ENCODE data around the gene ZNF850.

Gene ZNF850

DNA sequence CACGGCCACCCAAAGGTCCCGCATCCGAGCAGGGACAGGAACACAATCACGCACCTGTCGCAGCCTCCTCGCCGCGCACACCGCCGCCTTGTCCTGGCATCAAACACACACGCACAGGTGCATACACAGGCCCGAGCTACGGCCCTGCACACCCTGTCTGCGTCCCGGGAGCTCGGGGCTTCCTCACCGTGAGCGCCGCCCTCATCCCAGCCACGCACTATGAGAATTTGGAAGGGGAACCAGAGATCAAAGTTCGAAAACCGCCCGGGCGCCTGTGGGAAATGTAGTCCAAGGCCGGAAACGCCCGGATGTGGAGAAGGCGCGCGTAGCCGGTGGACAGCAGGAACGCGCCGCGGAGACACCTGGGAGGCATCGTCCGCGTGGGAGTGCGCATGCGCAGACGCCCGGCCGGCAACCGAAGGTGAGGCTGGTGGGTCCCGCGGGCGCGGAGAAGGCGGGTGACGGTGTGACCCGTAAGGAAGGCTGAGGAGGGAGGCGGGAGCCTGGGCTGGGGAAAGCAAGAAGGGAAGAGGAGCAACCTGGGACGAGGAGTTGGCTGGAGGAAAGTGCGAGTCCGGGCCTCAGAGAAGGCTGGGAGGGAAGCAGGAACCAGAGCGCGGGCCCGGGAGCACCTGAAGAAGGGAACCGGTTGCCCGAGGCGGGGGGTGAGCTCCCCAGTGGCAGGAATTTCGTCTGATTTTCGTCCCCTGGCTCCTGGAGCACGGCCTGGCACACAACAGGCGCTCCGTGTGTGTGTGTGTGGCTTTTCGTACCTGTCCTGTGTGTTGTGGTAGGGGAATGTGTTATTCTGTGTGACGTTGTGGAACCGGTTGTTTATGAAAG is 85.2 kb downstream of the ZNF850 start, which contains the start of gene ZNF567:
Gene ZNF567 (plus strand): TSS at position 399 of the 843 bp plus-strand sequence. CDS start 7,256 bp downstream, outside the sequence.
- H3K27ac ChIP-seq = peak within 1 kb of the TSS; percentile 82
- TF ChIP-seq, protein P1, sequence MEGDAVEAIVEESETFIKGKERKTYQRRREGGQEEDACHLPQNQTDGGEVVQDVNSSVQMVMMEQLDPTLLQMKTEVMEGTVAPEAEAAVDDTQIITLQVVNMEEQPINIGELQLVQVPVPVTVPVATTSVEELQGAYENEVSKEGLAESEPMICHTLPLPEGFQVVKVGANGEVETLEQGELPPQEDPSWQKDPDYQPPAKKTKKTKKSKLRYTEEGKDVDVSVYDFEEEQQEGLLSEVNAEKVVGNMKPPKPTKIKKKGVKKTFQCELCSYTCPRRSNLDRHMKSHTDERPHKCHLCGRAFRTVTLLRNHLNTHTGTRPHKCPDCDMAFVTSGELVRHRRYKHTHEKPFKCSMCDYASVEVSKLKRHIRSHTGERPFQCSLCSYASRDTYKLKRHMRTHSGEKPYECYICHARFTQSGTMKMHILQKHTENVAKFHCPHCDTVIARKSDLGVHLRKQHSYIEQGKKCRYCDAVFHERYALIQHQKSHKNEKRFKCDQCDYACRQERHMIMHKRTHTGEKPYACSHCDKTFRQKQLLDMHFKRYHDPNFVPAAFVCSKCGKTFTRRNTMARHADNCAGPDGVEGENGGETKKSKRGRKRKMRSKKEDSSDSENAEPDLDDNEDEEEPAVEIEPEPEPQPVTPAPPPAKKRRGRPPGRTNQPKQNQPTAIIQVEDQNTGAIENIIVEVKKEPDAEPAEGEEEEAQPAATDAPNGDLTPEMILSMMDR (conservative IDR thresholded peaks at IDR 0.05) = no peak

DNA sequence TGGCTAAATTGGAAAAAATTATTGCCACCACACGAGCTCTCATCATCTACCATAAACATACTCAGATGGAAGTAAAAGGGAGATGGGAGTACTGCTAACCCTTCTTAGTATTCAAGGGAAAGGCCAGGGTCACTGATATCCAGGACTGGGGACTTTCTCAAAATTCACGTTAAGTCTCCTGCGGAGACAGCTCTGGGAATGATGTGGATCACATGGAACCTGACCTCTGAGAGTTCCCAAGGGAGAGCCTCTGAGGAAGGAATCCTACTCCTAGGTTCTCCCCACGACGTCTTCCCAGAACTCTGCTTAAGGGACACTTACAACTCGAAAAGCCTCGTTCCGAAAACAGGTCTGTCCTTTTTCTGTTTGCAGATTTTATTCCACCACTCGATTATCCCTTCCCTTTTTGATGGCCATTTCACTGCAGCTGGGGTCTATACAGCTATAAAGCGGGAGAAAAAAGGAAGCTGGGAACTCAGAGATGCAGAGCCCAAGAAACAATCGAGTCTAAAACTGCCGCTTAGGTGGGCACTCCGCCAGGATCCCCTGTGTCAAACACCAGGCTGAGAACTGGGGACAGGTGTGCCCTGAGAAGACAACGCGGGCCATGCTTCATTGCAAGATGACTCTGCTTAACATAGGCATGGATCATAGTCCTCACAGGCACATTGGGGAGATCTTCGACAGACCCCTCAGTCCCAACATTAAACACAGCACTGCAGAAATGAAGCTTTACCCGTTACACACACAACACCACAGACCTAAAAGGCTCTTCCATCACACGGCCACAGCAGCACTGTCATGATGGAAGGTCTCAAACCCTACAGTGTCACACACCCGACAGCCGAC is 86.0 kb downstream of the ZNF850 start:
- TF ChIP-seq, protein P1 (conservative IDR thresholded peaks at IDR 0.05) = no peak
- H3K27ac ChIP-seq = peak overlapping the region; percentile 82

DNA sequence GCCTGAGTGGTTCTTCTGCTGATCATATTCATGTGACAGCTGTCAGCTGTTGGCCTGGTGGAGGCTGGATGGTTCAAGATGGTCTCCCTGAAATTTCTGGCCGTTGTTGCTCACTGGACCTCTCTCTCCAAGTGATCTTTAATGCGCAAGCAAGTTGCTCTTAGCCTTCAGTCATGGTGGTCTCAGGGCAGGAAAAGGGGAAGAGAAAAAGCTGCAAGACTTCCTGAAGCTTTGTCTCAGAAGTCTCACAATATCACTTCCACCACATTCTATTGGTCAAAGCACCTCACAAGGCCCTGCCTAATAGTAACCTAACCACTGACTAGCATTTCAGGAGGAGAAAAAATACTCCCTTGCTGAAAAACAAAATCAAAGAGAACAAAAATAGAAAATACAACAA is 86.8 kb downstream of the ZNF850 start:
- peak overlapping the region; percentile 82 for H3K27ac ChIP-seq
- TF ChIP-seq, protein P1 (conservative IDR thresholded peaks at IDR 0.05) = no peak

DNA sequence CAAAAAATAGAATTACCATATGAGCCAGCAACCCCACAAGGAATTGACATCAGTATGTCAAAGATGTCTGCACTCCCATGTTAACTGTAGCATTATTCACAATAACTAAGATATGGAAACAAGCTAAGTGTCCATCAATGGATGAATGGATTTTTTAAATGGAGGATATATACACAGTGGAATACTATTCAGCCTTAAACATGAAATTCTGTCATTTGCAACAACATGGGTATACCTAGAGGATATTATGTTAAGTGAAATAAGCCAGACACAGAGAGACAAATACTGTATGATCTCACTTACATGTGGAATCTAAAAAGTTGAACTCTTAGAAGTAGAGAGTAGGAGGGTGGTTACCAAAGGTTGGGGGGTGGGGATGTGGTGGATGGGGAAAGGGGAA is 93.2 kb downstream of the ZNF850 start:
- no peak overlapping the region for H3K27ac ChIP-seq
- TF ChIP-seq, protein P1 (conservative IDR thresholded peaks at IDR 0.05) = no peak

DNA sequence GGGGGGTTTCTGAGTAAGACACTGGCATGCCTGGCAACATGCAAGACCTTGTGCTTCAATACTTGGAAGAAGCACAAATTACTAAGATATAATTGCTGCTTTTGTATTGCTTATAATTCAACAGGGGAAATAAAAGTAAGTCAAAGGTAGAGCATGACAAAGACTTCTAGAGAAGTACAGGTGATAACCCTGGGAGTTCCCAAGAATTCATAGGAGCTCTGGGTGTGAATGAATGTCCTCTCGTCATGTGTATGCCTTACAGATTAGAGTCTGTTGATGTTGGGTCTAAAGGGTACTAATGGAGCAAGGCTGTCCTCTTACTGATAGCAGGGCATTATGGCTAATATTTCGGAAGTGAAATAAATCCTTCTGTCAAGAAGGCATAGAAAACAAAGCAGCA is 98.4 kb downstream of the ZNF850 start:
- H3K27ac ChIP-seq = no peak overlapping the region
- TF ChIP-seq, protein P1 (conservative IDR thresholded peaks at IDR 0.05) = no peak

DNA sequence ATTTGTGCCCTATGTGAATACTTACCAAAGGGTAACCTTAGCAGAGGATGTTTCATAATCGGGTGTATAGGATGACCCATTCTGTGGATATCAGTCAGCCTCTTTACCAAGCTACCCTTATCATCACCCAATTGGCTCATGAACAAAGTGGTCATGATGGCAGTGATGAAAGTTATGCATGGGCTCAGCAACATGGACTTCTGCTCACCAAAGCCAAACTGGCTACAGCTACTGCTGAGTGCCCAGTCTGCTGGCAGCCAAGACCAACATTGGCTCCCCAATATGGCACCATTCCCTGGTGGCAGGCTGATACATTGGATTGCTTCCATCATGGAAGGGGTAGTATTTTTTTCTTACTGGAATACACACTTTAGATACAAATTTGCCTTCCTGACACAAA is 100.2 kb downstream of the ZNF850 start:
- TF ChIP-seq, protein P1 (conservative IDR thresholded peaks at IDR 0.05) = no peak
- no peak overlapping the region for H3K27ac ChIP-seq

DNA sequence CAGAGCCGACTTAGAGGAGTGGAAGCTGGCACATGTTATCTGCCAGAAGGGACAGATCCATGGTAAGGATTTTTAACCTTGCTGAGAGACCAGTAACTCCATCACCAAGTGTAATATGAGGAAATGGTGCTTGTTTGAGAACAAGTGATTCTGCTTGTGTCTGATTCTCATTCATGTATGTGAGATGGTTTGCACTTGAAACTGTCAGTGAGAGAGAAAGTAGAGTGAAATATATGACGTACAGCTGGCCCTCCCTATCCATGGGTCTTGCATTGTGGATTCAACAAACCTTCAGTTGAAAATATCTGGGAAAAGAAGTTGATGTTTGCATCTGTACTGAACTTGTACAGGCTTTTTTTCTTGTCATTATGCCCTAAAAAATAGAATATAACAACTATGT is 104.0 kb downstream of the ZNF850 start:
- TF ChIP-seq, protein P1 (conservative IDR thresholded peaks at IDR 0.05) = no peak
- no peak overlapping the region; the same call in 1 of the 2 replicates for H3K27ac ChIP-seq
